Heart right ventricle (tissue), 16 donors: Measurements from ENCODE around the gene DIRAS1. TPM values are rescaled to one million over a fixed set of nuclear protein-coding genes. Genes with fewer than 3 reads are reported as not detected.

Experiments
- ATAC-seq, 8 donors: fragments of 200-7000 bp; cut with Tn5 transposase; one replicate each; pipeline ENCODE4 v1.9.1; 2020; ENCODE audit warnings: mild to moderate bottlenecking in 8 of 8, moderate library complexity in 8 of 8, moderate number of reproducible peaks in 1 of 8
- DNase-seq, 2 donors: peaks; one replicate each; pipeline ENCODE4 v3.0.0-alpha.2; 2020
- H3K27ac ChIP-seq, 10 donors: fragments of 200-600 bp; sonication (generic) in 2 of 10; one replicate each; pipeline versions ENCODE4 v1.5.0 to v1.8.0; 2020 to 2022; ENCODE audit warnings: mild to moderate bottlenecking in 3 of 10
- H3K27me3 ChIP-seq, 7 donors: fragments of 200-600 bp; one replicate each; pipeline ENCODE4 v1.8.0; 2021 to 2022; ENCODE audit warnings: mild to moderate bottlenecking in 2 of 7
- H3K36me3 ChIP-seq, 9 donors: fragments of 200-600 bp; sonication (generic) in 1 of 9; one replicate each; pipeline versions ENCODE4 v1.5.0 to v1.8.0; 2020 to 2022; ENCODE audit warnings: mild to moderate bottlenecking in 2 of 9
- H3K4me1 ChIP-seq, 9 donors: fragments of 200-600 bp; sonication (generic) in 1 of 9; one replicate each; pipeline versions ENCODE4 v1.5.0 to v1.8.0; 2020 to 2022; ENCODE audit warnings: mild to moderate bottlenecking in 4 of 9
- H3K4me3 ChIP-seq, 10 donors: fragments of 200-600 bp; sonication (generic) in 2 of 10; one replicate each; pipeline versions ENCODE4 v1.5.0 to v1.8.0; 2020 to 2022; ENCODE audit warnings: mild to moderate bottlenecking in 7 of 10, moderate library complexity in 2 of 10
- H3K9me3 ChIP-seq, 11 donors: fragments of 200-600 bp in 10 of 11; sonication (generic) in 2 of 11; one replicate each; pipeline versions ENCODE4 v1.5.0 to v1.8.0; 2013 to 2022; ENCODE audit warnings: mild to moderate bottlenecking in 2 of 11, control low read depth in 1 of 11, moderate library complexity in 1 of 11
- WGBS, 2 donors: extraction: QIAGEN DNeasy Blood & Tissue Kit; methylation state at CpG; one replicate each; pipeline ENCODE4 v1.1.7; 2013; ENCODE audit warnings: inconsistent platforms in 1 of 2; 5-methylcytosine and 5-hydroxymethylcytosine counted together
- intact Hi-C, 10 donors: fragments of 100-400 bp; cut with DNase I; formaldehyde crosslinking; loops; one replicate each; pipeline versions ENCODE4 v1.11.1 to v1.14.2; 2022
- polyA plus RNA-seq, 2 donors: library from polyadenylated mRNA; stranded (reverse); fragments of 200-250 nt; gene quantifications; one replicate each; pipeline ENCODE4 v1.2.3, GENCODE V29; 2013
- total RNA-seq, 10 donors: library from RNA; stranded (reverse); fragmentation: NEBNext Ultra II Directional in 3 of 10; extraction: Animal tissue kit (Norgen Biotek cat#: 25700) in 3 of 10; gene quantifications; one replicate each; pipeline versions ENCODE4 v1.2.1 to v1.2.4, GENCODE V29; 2021 to 2023
- TF ChIP-seq, protein P1 (sequence below), 9 donors: fragments of 200-600 bp; sonication (generic) in 2 of 9; IDR thresholded peaks; one replicate each; pipeline versions ENCODE4 v1.5.0 to v1.8.0; 2021 to 2022; ENCODE audit warnings: antibody characterized with exemption in 9 of 9, mild to moderate bottlenecking in 5 of 9, moderate library complexity in 1 of 9
- donor health status: Arrhythmogenic right ventricular cardiomyopathy.
- donor health status: ischemic (EF 13 %, LVEDD 7.1; RV severe dilation, severe dysfunction).
- donor health status: healthy with polysubstance abuse.
- donor health status: DM: no; HTN: yes; CAD: no.
- donor health status: DM: no; HTN: no; CAD: no.
- donor health status: ischemic (EF 25% LVEDD 6.9; RV normal size, moderate dysfunction).
- donor health status: ischemic (EF 25% LVEDD 5.7; RV mildly dilated, moderate dysfunction).
- donor health status: healthy.
- donor health status: DM: yes; HTN: yes; CAD: no.
- donor health status: Ischemic cardiomyopathy.
- donor health status: ischemic (EF 35%, LVEDD 5.7; RV mildly dilated, moderate dysfunction).
- donor health status: nonischemic (EF 11% LVEDD 7.7; RV severe dilation, severe dysfunction).
- donor health status: DM: yes; HTN: yes; CAD: no.
- donor health status: PGD.
- donor health status: ischemic (EF 29% LVEDD 5.4; RV normal size, mild dysfunction).
- donor health status: nonischemic (EF 23%, LVEDD 6.1; RV moderate dilation, normal function).

The DIRAS1 gene
- total and polyA plus RNA-seq, 12 donors: 63.7 to 381 (median 157) TPM

DNA sequence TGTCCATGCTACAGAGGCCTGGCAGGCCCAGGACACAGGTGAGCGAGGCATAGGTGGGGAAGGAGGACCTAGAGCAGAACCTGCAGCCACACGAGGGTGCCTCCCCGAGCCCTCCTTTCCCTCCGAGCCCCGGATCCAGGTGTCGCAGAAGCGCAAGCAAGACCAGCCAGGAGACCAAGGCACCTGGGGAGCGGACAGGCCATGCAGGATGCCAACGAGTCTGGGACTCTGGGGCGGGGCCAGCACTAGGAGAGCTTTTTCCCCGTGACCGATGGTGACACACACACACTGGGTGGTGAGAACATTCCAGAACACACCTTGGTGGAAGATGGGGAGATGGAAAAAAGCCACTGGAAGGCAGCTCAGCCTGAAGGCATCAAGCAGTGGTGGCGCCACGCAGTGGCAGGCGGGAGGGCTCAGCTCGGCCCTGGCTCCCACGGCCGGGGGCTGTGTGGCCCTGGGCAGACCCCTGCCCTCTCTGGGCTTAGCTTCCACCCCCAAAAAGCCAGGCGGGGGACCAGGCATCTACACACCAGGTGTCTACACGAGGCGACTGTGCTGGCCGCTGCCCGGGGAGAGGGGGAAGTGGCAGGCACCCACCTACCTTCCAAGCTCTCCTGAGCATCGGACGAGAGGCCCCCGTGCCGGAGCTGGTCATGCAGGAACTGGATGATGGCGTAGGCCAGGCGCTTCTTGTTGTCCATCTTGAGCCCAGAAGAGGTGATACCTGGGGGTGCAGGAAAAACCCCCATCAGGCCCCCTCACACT, 47.4 kb upstream of the DIRAS1 start:
- Histone ChIP-seq H3K27ac (peak overlapping the region in 3 of 10 donors; percentile 9 to 94 (median 58)), H3K27me3 (no peaks in the 10 kb centered on the region), H3K36me3 (peaks cover 0 to 57% (median 43%) of the 10 kb centered on the region in 9 donors), H3K9me3 (no peaks in the 10 kb centered on the region), H3K4me1 (peaks cover 15 to 46% (median 33%) of the 10 kb centered on the region in 9 donors), H3K4me3 (no peak overlapping the region)
- intact Hi-C loops: no loop called here
- ATAC-seq: no peak
- TF ChIP-seq, protein P1, sequence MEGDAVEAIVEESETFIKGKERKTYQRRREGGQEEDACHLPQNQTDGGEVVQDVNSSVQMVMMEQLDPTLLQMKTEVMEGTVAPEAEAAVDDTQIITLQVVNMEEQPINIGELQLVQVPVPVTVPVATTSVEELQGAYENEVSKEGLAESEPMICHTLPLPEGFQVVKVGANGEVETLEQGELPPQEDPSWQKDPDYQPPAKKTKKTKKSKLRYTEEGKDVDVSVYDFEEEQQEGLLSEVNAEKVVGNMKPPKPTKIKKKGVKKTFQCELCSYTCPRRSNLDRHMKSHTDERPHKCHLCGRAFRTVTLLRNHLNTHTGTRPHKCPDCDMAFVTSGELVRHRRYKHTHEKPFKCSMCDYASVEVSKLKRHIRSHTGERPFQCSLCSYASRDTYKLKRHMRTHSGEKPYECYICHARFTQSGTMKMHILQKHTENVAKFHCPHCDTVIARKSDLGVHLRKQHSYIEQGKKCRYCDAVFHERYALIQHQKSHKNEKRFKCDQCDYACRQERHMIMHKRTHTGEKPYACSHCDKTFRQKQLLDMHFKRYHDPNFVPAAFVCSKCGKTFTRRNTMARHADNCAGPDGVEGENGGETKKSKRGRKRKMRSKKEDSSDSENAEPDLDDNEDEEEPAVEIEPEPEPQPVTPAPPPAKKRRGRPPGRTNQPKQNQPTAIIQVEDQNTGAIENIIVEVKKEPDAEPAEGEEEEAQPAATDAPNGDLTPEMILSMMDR (IDR thresholded peaks at IDR 0.05): no peak
- 93 to 94% methylated on average over 29 of the region's 29 CpGs for WGBS, 2 donors
- no peak for DNase-seq

DNA sequence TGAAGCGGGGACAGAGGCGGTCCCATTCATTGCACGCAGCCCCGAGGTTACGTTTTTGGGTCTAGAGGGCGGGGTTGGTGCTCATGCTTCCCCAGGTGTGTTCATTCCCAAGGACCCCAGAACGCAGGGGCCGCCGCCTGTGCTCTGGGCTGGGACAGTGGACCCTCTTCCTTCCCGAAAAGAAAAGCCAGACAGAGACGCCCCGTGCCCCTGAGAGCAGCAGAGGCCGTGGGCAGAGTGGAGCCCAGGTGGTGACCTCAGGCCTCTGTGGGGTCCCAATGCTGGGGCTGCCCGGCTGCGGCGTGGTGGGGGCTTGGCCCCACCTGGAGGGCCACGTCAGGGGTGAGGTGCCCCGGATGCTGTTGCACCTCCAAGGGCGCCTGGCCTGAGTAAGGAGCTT, 46.5 kb upstream of the DIRAS1 start:
- no peak overlapping the region for H3K4me3 ChIP-seq
- H3K27ac ChIP-seq: no peak overlapping the region
- no peaks in the 10 kb centered on the region for H3K27me3 ChIP-seq
- TF ChIP-seq, protein P1 (IDR thresholded peaks at IDR 0.05): no peak
- no peaks in the 10 kb centered on the region for H3K9me3 ChIP-seq
- H3K36me3 ChIP-seq: peaks cover 0 to 65% (median 50%) of the 10 kb centered on the region in 9 donors
- peaks cover 15 to 46% (median 33%) of the 10 kb centered on the region in 9 donors for H3K4me1 ChIP-seq
- ATAC-seq (no peak), DNase-seq (no peak)
- 95% methylated on average over 19 of the region's 19 CpGs for WGBS, 2 donors
- intact Hi-C loops: no loop called here

DNA sequence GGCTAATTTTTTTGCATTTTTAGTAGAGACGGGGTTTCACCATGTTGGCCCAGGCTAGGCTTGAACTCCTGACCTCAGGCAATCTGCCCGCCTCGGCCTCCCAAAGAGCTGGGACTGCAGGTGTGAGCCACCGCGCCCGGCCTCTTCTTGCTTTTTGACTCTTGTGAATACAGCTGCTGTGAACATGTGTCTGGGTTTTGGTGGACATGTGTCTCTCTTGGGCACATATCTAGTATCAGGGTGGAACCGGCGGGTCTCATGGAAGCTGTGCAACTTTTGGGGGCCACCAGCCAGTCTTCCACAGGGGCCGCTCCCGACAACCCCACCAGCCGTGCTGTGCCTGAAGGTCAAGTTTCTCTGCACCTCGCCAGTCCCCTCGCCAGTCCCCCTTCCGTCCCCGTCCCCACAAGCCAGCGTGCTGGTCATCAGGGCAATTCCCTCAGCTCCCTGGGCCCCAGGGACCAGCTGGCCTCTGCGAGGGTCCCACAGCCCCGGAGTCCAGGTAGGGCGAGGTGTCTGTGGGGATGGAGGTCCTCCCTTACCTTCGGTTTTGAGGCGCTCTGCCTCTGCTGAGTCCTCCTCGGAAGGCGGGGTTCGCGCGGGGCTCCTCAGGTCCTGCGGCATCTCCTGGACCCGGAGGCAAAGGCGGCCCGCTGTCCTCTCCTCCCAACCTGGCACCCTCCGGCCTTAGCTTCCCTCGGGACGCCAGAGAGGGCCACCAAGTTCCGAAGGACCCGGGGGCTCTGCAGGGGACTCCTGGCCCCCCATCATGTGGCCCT, 45.6 kb upstream of the DIRAS1 start:
- peaks cover 0 to 74% (median 59%) of the 10 kb centered on the region in 9 donors for H3K36me3 ChIP-seq
- intact Hi-C loops: no loop called here
- DNase-seq (no peak), ATAC-seq (no peak)
- H3K4me1 ChIP-seq: peaks cover 9 to 37% (median 26%) of the 10 kb centered on the region in 9 donors
- H3K27me3 ChIP-seq: no peaks in the 10 kb centered on the region
- WGBS, 2 donors: 93 to 95% methylated on average over 35 of the region's 35 CpGs
- no peaks in the 10 kb centered on the region for H3K9me3 ChIP-seq
- no peak overlapping the region for H3K27ac ChIP-seq
- TF ChIP-seq, protein P1 (IDR thresholded peaks at IDR 0.05): no peak
- no peak overlapping the region for H3K4me3 ChIP-seq

DNA sequence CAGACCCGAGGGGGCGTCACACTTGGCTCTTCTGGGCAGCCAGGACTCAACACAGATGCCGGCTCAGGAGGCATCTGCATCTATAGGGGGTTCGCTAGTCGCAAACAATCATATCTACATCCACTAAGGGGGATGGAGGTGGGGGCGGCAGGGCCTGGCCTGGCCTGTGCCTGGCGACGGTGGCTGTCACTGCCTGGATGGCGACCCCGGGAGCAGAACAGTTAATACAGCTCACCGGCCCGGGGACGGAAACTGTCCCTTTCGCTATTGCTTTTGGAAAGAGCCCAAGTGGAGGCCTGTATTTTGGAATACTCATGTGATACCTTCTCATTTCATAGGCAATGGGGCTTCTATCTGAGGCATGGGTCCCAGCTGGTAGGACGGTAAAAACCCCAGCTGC, 44.2 kb upstream of the DIRAS1 start:
- Histone ChIP-seq H3K4me3 (no peak overlapping the region), H3K4me1 (peaks cover 2 to 23% (median 12%) of the 10 kb centered on the region in 9 donors), H3K27ac (no peak overlapping the region), H3K36me3 (peaks cover 0 to 88% (median 68%) of the 10 kb centered on the region in 9 donors), H3K9me3 (no peaks in the 10 kb centered on the region), H3K27me3 (no peaks in the 10 kb centered on the region)
- no peak for DNase-seq
- TF ChIP-seq, protein P1 (IDR thresholded peaks at IDR 0.05): no peak
- no peak for ATAC-seq
- intact Hi-C loops: no loop called here
- 80% methylated on average over 15 of the region's 15 CpGs for WGBS, 2 donors
